NT2/D1 (cell line): ENCODE measurements around the gene TSHZ3.

Experiments used
- DNase-seq: peaks from one replicate; pipeline ENCODE4 v3.0.0-alpha.2; 2011; ENCODE audit warnings: low read depth, low spot score
- H3K27me3 ChIP-seq: 2 replicates; pipeline ENCODE4 v1.6.0; 2011; ENCODE audit warnings: mild to moderate bottlenecking; ENCODE audit not compliant: insufficient read length, insufficient read depth
- H3K36me3 ChIP-seq: 2 replicates; pipeline ENCODE4 v1.6.1; 2011; ENCODE audit warnings: mild to moderate bottlenecking, low read length, mixed read lengths; ENCODE audit not compliant: insufficient read depth, insufficient read length
- H3K4me1 ChIP-seq: 2 replicates; pipeline ENCODE4 v1.5.1; 2011; ENCODE audit not compliant: insufficient read depth, insufficient read length
- H3K4me3 ChIP-seq: 2 replicates; pipeline ENCODE4 v1.5.1; 2011; ENCODE audit warnings: low read depth; ENCODE audit not compliant: insufficient read length
- H3K9ac ChIP-seq: 2 replicates; pipeline ENCODE4 v1.6.0; 2011; ENCODE audit warnings: low read depth; ENCODE audit not compliant: insufficient read length
- H3K9me3 ChIP-seq: 2 replicates; pipeline ENCODE4 v1.5.1; 2011; ENCODE audit warnings: mild to moderate bottlenecking, low read length; ENCODE audit not compliant: insufficient read depth
- SUZ12 ChIP-seq: IDR thresholded peaks from 2 replicates; pipeline ENCODE4 v1.6.1; 2011; ENCODE audit not compliant: insufficient read length, insufficient read depth; ENCODE audit errors: extremely low read depth
- YY1 ChIP-seq: IDR thresholded peaks from 2 replicates; pipeline ENCODE4 v1.6.1; 2011; ENCODE audit not compliant: insufficient read length, insufficient read depth
- ZNF274 ChIP-seq: IDR thresholded peaks from 2 replicates; pipeline ENCODE4 v1.6.1; 2011; ENCODE audit warnings: mild to moderate bottlenecking, low read depth, low read length

The TSHZ3 gene

DNA sequence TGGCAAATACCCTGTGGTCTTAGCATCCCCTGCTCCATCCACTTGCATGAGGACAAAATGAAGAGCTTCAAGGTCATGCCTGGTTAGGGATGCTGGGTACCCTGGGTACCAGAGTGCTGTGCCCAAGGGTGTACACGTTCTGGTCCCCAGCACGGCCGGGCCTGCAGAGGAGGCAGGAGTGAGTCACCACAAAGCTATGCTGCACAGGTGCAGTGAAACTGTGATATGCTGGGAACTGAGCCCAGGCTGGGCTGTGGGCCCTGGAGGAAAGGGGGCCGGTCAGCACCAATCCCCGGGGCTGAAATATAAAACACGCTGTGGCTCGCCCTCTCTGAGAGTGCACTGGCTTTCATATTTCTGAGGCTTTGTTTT, 95.1 kb downstream of the TSHZ3 start:
- Histone ChIP-seq H3K4me1 (no peaks in the 10 kb centered on the region), H3K9me3 (no peaks in the 10 kb centered on the region; the same call in 1 of the 2 replicates), H3K4me3 (no peak overlapping the region), H3K9ac (no peak overlapping the region), H3K27me3 (no peaks in the 10 kb centered on the region), H3K36me3 (no peaks in the 10 kb centered on the region)
- TF ChIP-seq ZNF274 (no peak), SUZ12 (no peak), YY1 (no peak)
- DNase-seq, result no peak

DNA sequence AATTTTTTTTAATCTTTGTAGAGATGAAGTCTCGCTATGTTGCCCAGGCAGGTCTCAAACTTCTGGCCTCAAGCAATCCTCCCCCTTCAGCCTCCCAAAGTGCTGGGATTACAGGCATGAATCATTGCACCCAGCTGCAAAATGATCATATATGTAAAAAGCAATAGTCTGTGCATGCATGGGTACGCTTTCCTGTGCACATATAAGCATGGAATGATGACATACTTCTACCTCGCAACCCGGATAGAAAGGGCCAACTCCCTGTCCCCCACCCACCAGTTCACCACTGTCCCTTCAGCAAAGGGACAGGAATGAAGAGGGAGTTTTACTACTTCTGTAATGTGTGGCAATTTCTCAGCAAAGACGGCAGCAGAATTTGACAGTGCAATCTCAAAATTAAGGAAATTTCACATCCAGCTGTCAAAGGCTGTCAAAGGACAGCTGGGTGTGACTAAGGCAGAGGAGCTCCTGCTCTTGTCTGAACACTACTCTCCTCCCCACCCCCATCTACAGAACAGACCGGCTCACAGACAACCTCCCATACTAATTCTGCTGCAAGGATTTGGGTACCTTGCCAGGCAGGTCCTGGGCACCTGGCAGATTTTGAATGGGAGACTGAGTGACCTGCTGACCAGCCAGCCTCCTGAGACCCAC, 95.6 kb downstream of the TSHZ3 start:
- TF ChIP-seq SUZ12, result no peak
- no peak for TF ChIP-seq ZNF274
- TF ChIP-seq YY1, result no peak
- H3K36me3 ChIP-seq, result no peaks in the 10 kb centered on the region
- H3K27me3 ChIP-seq, result no peaks in the 10 kb centered on the region
- no peaks in the 10 kb centered on the region for H3K4me1 ChIP-seq
- no peak overlapping the region for H3K4me3 ChIP-seq
- no peak overlapping the region for H3K9ac ChIP-seq
- DNase-seq, result no peak
- H3K9me3 ChIP-seq, result no peaks in the 10 kb centered on the region; the same call in 1 of the 2 replicates

DNA sequence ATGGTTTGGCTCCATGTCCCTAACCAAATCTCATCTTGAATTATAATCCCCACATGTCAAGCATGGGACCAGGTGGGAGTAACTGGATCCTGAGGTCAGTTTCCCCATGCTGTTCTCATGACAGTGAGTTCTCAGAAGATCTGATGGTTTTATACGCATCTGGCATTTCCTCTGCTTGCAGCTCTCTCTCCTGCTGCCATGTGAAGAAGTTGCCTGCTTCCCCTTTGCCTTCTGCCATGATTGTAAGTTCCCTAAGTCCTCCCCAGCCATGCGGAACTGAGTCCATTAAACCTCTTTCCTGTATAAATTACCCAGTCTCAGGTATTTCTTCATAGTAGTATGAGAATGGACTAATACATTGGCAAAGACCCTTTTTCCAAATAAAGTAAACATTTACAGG, 96.8 kb downstream of the TSHZ3 start:
- Histone ChIP-seq H3K9ac (no peak overlapping the region), H3K36me3 (no peaks in the 10 kb centered on the region), H3K4me1 (no peaks in the 10 kb centered on the region), H3K27me3 (no peaks in the 10 kb centered on the region), H3K9me3 (no peaks in the 10 kb centered on the region), H3K4me3 (no peak overlapping the region)
- TF ChIP-seq SUZ12 (no peak), YY1 (no peak), ZNF274 (no peak)
- DNase-seq, result no peak

DNA sequence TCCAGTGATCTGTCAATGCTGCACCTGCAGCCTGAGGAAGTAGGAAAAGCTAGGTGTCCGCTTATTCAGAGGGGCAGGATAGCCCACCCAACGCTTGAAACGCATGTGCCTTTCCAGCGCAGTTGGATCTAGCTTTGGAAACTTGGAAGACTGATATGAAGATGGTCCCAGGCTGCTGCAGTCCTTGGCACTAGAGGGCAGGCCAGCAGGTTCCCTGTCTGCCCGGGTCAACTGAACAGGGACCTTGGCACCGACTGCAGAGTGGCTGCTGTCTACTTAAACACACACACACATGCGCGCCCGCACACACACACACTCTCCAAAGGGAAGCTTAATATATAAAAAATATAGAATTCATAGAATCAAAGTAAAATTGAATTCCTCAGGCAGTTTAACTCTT, 100.0 kb downstream of the TSHZ3 start:
- no peaks in the 10 kb centered on the region for H3K36me3 ChIP-seq
- TF ChIP-seq SUZ12, result no peak
- TF ChIP-seq ZNF274, result no peak
- no peak for TF ChIP-seq YY1
- H3K27me3 ChIP-seq, result no peaks in the 10 kb centered on the region
- H3K4me3 ChIP-seq, result no peak overlapping the region
- no peak overlapping the region for H3K9ac ChIP-seq
- DNase-seq, result no peak
- H3K9me3 ChIP-seq, result no peaks in the 10 kb centered on the region
- no peaks in the 10 kb centered on the region for H3K4me1 ChIP-seq

DNA sequence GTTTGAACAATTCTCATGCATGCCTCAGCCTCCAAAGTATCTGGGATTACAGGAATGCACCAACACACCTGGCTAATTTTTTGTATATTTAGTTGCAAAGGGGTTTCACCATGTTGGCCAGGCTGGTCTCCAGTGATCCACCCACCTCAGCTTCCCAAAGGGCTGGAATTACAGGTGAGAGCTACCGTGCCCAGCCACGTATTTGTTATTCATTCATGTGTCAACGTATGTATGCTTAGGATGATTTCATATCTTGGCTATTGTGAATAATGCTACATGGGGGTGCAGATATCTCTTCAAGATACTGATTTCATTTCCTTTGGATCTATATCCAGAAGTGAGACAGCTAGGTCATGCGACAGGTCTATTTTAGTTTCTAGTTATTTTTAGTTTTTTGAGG, 113.4 kb downstream of the TSHZ3 start:
- Histone ChIP-seq H3K4me1 (no peaks in the 10 kb centered on the region), H3K27me3 (no peaks in the 10 kb centered on the region), H3K4me3 (no peak overlapping the region), H3K36me3 (no peaks in the 10 kb centered on the region), H3K9ac (no peak overlapping the region), H3K9me3 (no peaks in the 10 kb centered on the region)
- DNase-seq, result no peak
- TF ChIP-seq ZNF274 (no peak), SUZ12 (no peak), YY1 (no peak)

DNA sequence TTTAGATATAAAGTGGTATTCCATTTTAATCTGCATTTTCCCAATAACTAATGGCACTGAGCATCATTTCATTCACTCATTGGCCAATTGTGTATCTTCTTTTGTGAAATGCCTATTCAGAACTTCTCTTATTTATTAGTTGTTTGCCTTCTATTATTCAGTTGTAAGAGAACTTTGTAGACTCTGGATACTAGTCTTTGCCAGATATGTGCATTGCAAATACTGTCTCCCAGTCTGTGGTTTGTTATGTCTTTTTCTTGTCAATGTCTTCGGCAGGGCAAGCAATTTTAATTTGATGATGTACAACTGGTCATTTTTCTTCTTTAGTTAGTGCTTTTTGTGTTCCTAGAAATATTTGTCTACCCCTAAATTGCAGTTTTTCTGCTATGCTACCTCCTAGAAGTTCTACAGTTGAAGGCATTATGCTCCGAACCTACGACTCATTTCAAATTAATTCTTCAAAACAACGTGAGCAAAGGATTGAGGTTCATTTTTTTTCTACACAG, 115.9 kb downstream of the TSHZ3 start:
- no peak for DNase-seq
- Histone ChIP-seq H3K9ac (no peak overlapping the region), H3K4me1 (no peaks in the 10 kb centered on the region), H3K4me3 (no peak overlapping the region), H3K9me3 (no peaks in the 10 kb centered on the region), H3K36me3 (no peaks in the 10 kb centered on the region), H3K27me3 (no peaks in the 10 kb centered on the region)
- TF ChIP-seq ZNF274, result no peak
- TF ChIP-seq YY1, result no peak
- TF ChIP-seq SUZ12, result no peak

DNA sequence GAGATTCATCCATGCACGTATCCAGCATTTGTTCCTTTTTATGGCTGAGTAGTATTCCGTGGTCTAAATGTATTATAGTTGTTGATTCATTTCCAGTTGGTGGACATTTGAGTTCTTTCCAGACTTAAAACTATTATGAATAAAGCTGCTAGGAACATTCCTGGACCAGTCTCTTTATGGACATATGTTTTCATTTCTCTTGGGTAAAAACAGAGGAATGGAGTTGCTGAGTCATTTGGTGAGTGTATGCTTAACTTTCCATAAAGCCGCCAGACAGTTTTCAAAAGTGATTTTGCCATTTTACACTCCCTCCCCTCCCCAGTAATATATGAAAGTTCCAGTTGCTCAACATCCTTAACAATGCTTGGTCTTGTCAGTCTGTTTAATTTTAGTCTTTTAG, 116.4 kb downstream of the TSHZ3 start:
- TF ChIP-seq SUZ12 (no peak), YY1 (no peak), ZNF274 (no peak)
- H3K36me3 ChIP-seq, result no peaks in the 10 kb centered on the region
- no peak for DNase-seq
- no peaks in the 10 kb centered on the region for H3K27me3 ChIP-seq
- no peak overlapping the region for H3K4me3 ChIP-seq
- H3K9me3 ChIP-seq, result no peaks in the 10 kb centered on the region
- no peaks in the 10 kb centered on the region for H3K4me1 ChIP-seq
- H3K9ac ChIP-seq, result no peak overlapping the region
